SK-N-SH (cell line): ENCODE data around the gene EBF3. TPM values are rescaled to one million over a fixed set of nuclear protein-coding genes. Genes with fewer than 3 reads are reported as not detected.

Experiments
- CTCF ChIA-PET: fragments of 300-600, 350-600 bp; formaldehyde crosslinking; extraction: SDS; loops from one replicate; lab custom pipeline; 2021; lab: Yijun Ruan, JAX
- POLR2A ChIA-PET: fragments of 350-600 bp; sonication (Branson Sonifier 250); formaldehyde crosslinking; extraction: SDS; loops from one replicate; lab custom pipeline; 2020; ENCODE audit warnings: antibody characterized with exemption, inconsistent platforms; lab: Yijun Ruan, JAX
- DNase-seq: peaks from one replicate; pipeline ENCODE4 v3.0.0; 2012
- H2AFZ ChIP-seq: fragments of 200-600 bp; sonication (generic); 2 replicates; pipeline ENCODE4 v1.8.1; 2016; ENCODE audit warnings: antibody characterized with exemption, mild to moderate bottlenecking, low read depth
- H3F3A ChIP-seq: fragments of 200-600 bp; sonication (generic); replicated peaks from 2 replicates; pipeline ENCODE3; 2016; ENCODE audit warnings: antibody characterized with exemption, mild to moderate bottlenecking; ENCODE audit not compliant: insufficient read depth
- H3K27ac ChIP-seq, 2 experiments: fragments of 200-500 bp in 1 of 2; fragments of 200-600 bp in 1 of 2; sonication (Bioruptor generic) in 1 of 2; sonication (generic), shearing (Covaris generic) in 1 of 2; 2 replicates each; pipeline versions ENCODE4 v1.5.1 to v1.6.1; 2014 to 2016; ENCODE audit warnings: low read depth in 2 of 2, inconsistent platforms in 1 of 2, low read length in 1 of 2, mild to moderate bottlenecking in 1 of 2, mixed read lengths in 1 of 2
- H3K27me3 ChIP-seq: fragments of 200-600 bp; sonication (generic), shearing (Covaris generic); 2 replicates; pipeline ENCODE4 v1.6.1; 2016; ENCODE audit warnings: mixed run types; ENCODE audit not compliant: insufficient read depth
- H3K36me3 ChIP-seq, 2 experiments: fragments of 200-500 bp in 1 of 2; fragments of 200-600 bp in 1 of 2; sonication (Bioruptor generic) in 1 of 2; sonication (generic) in 1 of 2; replicated peaks in 1 of 2; 2 replicates each; pipeline versions ENCODE3 to v1.5.1; 2014 to 2016; ENCODE audit warnings: low read length in 1 of 2, mild to moderate bottlenecking in 1 of 2; ENCODE audit not compliant: insufficient read depth in 2 of 2, control insufficient read depth in 1 of 2
- H3K4me1 ChIP-seq, 2 experiments: fragments of 200-500 bp in 1 of 2; fragments of 200-600 bp in 1 of 2; sonication (Bioruptor generic) in 1 of 2; sonication (generic), shearing (Covaris generic) in 1 of 2; 2 replicates each; pipeline versions ENCODE4 v1.5.1 to v1.6.1; 2014 to 2016; ENCODE audit warnings: low read depth in 1 of 2, low read length in 1 of 2, mixed run types in 1 of 2; ENCODE audit not compliant: insufficient read depth in 2 of 2, control insufficient read depth in 1 of 2
- H3K4me2 ChIP-seq: fragments of 200-600 bp; sonication (generic), shearing (Covaris generic); 2 replicates; pipeline ENCODE4 v1.6.1; 2017; ENCODE audit warnings: mixed run types
- H3K4me3 ChIP-seq, 2 experiments: fragments of 200-500 bp in 1 of 2; fragments of 200-600 bp in 1 of 2; sonication (Bioruptor generic) in 1 of 2; sonication (generic), shearing (Covaris generic) in 1 of 2; 2 replicates each; pipeline versions ENCODE4 v1.5.1 to v1.8.1; 2014 to 2016; ENCODE audit warnings: low read depth in 2 of 2, inconsistent platforms in 1 of 2, low read length in 1 of 2, mild to moderate bottlenecking in 1 of 2, mixed read lengths in 1 of 2, moderate library complexity in 1 of 2
- H3K79me2 ChIP-seq: fragments of 200-600 bp; sonication (generic); 2 replicates; pipeline ENCODE4 v1.8.1; 2017; ENCODE audit warnings: mild to moderate bottlenecking; ENCODE audit not compliant: insufficient read depth
- H3K9ac ChIP-seq: fragments of 200-600 bp; sonication (generic); 2 replicates; pipeline ENCODE4 v1.6.1; 2017; ENCODE audit warnings: mixed run types
- H3K9me2 ChIP-seq: fragments of 200-600 bp; sonication (generic); 2 replicates; pipeline ENCODE4 v1.6.1; 2017; ENCODE audit warnings: mixed run types
- H3K9me3 ChIP-seq: fragments of 200-600 bp; sonication (generic); 2 replicates; pipeline ENCODE4 v1.6.1; 2017; ENCODE audit warnings: mixed run types, mild to moderate bottlenecking, moderate library complexity
- H4K20me1 ChIP-seq: fragments of 200-600 bp; sonication (generic); 2 replicates; pipeline ENCODE4 v1.6.1; 2017; ENCODE audit warnings: mild to moderate bottlenecking, mixed run types; ENCODE audit not compliant: insufficient read depth
- CHD2 ChIP-seq: fragments of 150-350 bp; IDR thresholded peaks from 2 replicates; pipeline ENCODE4 v1.6.1; 2018; ENCODE audit warnings: low read length; ENCODE audit not compliant: partially characterized antibody
- EP300 ChIP-seq, 2 experiments: IDR thresholded peaks; 2 replicates each; pipeline versions ENCODE4 v1.4.0 to v1.6.1; 2012; ENCODE audit warnings: borderline replicate concordance in 1 of 2, low read depth in 1 of 2, low read length in 1 of 2
- EZH2phosphoT487 ChIP-seq: fragments of 200-600 bp; sonication (generic); IDR thresholded peaks from 2 replicates; pipeline ENCODE4 v1.6.1; 2017; ENCODE audit warnings: low read depth, mixed run types, mild to moderate bottlenecking, antibody characterized with exemption, moderate library complexity, borderline replicate concordance
- FOXJ3 ChIP-seq: sonication (generic); formaldehyde crosslinking; IDR thresholded peaks from 2 replicates; pipeline ENCODE4 v1.5.1; 2020; ENCODE audit warnings: mild to moderate bottlenecking, missing genetic modification reagents
- GATA2 ChIP-seq: sonication (generic); formaldehyde crosslinking; IDR thresholded peaks from 2 replicates; pipeline ENCODE4 v1.5.0; 2020; ENCODE audit warnings: mild to moderate bottlenecking, missing genetic modification reagents
- MEF2A ChIP-seq: IDR thresholded peaks from 2 replicates; pipeline ENCODE4 v1.4.0; 2012; ENCODE audit warnings: low read depth, borderline replicate concordance
- NFIC ChIP-seq: IDR thresholded peaks from 2 replicates; pipeline ENCODE4 v1.4.0; 2012; ENCODE audit warnings: borderline replicate concordance
- NRF1 ChIP-seq: IDR thresholded peaks from 2 replicates; pipeline ENCODE4 v1.6.1; 2012; ENCODE audit warnings: low read depth, mild to moderate bottlenecking, low read length
- RAD21 ChIP-seq: IDR thresholded peaks from 2 replicates; pipeline ENCODE4 v1.6.1; 2012; ENCODE audit warnings: mild to moderate bottlenecking, low read length
- RFX5 ChIP-seq: IDR thresholded peaks from 2 replicates; pipeline ENCODE4 v1.6.1; 2012; ENCODE audit warnings: mild to moderate bottlenecking, improper control_type of control experiment, low read length
- SIN3A ChIP-seq: IDR thresholded peaks from 2 replicates; pipeline ENCODE4 v1.6.1; 2012; ENCODE audit warnings: low read depth, mild to moderate bottlenecking, low read length, moderate library complexity, borderline replicate concordance
- SMC3 ChIP-seq: IDR thresholded peaks from 2 replicates; pipeline ENCODE4 v1.6.1; 2012; ENCODE audit warnings: low read depth, low read length, improper control_type of control experiment
- TAF1 ChIP-seq: IDR thresholded peaks from 2 replicates; pipeline ENCODE4 v1.6.1; 2012; ENCODE audit warnings: low read depth, mild to moderate bottlenecking, low read length, moderate library complexity, borderline replicate concordance
- TEAD4 ChIP-seq: IDR thresholded peaks from 2 replicates; pipeline ENCODE4 v1.4.0; 2012; ENCODE audit warnings: mild to moderate bottlenecking, borderline replicate concordance; ENCODE audit not compliant: insufficient read depth
- YY1 ChIP-seq: IDR thresholded peaks from 2 replicates; pipeline ENCODE4 v1.4.0; 2012; ENCODE audit warnings: low read depth, mild to moderate bottlenecking
- WGBS: methylation state at CpG from one replicate; pipeline ENCODE4 v1.1.6; 2017; ENCODE audit warnings: low lambda C conversion rate; 5-methylcytosine and 5-hydroxymethylcytosine counted together
- polyA plus RNA-seq, 3 experiments: library from polyadenylated mRNA; depleted of rRNA; stranded (reverse); fragments of >200 nt; gene quantifications; 2 replicates each; pipeline ENCODE4 v1.2.3, GENCODE V29; 2012
- TF ChIP-seq, protein P1 (sequence below): IDR thresholded peaks from 2 replicates; pipeline ENCODE4 v1.4.0; 2012; ENCODE audit warnings: low read depth, borderline replicate concordance
- TF ChIP-seq, protein P2 (sequence below): IDR thresholded peaks from 2 replicates; pipeline ENCODE4; 2012
- TF ChIP-seq, protein P3 (sequence below): fragments of 150-350 bp; IDR thresholded peaks from 2 replicates; pipeline ENCODE4 v1.6.1; 2016; ENCODE audit warnings: mild to moderate bottlenecking, low read depth, low read length
- TF ChIP-seq, protein P4 (sequence below): fragments of 150-350 bp; IDR thresholded peaks from 2 replicates; pipeline ENCODE4 v1.6.1; 2017; ENCODE audit warnings: antibody characterized with exemption, low read length, low read depth, borderline replicate concordance

Gene EBF3
- polyA plus RNA-seq, 1 of the 3 experiments (the other 2 are of a cell fraction): not detected

DNA sequence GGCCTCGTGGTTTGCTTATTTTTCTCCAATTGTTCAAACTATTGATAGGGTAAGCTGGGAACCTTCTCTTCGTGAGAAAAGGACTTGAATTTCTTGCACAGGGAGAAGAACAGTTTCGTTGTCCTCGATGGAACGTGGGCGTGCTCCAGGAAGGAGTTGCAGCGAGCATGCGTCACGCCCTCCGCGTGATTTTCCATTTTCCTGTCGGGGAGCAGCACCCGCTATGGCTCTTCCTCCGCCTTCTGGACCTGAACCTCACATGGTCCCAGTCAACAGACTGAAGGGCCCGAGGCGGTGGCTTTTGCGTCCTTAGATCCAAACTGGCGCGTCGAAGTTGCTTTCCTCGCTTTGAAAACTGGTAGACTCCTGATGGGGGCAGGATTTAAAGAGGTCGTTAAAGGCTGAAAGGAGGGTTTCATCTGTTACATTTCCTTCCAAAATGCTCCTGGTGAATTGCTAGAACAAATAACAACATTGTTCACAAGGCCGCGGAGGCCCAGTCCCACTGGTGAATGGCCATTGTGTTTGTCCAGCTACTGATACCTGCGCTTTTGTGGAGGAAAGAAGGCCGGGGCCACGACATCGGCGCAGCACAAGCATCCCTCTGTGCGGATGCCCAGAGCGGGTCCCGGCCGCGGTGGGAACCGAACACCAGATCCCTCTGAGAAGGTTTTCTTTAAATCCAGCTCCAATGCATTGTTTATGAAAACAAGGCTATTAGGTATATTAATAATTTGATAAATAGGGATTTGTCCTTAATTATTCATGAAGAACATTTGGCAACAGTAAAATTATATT is 75.9 kb downstream of the EBF3 start:
- TF ChIP-seq RAD21: no peak
- no peak for TF ChIP-seq RFX5
- no peak for TF ChIP-seq CHD2
- no peak for TF ChIP-seq TEAD4
- no peak for TF ChIP-seq FOXJ3
- no peak for TF ChIP-seq NRF1
- TF ChIP-seq, protein P1, sequence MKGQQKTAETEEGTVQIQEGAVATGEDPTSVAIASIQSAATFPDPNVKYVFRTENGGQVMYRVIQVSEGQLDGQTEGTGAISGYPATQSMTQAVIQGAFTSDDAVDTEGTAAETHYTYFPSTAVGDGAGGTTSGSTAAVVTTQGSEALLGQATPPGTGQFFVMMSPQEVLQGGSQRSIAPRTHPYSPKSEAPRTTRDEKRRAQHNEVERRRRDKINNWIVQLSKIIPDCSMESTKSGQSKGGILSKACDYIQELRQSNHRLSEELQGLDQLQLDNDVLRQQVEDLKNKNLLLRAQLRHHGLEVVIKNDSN: no peak
- no peak for TF ChIP-seq MEF2A
- TF ChIP-seq EP300 (IDR thresholded peaks at IDR 0.05; ENCODE audit: borderline replicate concordance in 1 of 2, low read depth in 1 of 2, low read length in 1 of 2): no peak
- no peak for TF ChIP-seq TAF1
- TF ChIP-seq, protein P2, sequence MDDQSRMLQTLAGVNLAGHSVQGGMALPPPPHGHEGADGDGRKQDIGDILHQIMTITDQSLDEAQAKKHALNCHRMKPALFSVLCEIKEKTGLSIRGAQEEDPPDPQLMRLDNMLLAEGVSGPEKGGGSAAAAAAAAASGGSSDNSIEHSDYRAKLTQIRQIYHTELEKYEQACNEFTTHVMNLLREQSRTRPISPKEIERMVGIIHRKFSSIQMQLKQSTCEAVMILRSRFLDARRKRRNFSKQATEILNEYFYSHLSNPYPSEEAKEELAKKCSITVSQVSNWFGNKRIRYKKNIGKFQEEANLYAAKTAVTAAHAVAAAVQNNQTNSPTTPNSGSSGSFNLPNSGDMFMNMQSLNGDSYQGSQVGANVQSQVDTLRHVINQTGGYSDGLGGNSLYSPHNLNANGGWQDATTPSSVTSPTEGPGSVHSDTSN: no peak
- no peak for TF ChIP-seq SMC3
- H3K27ac ChIP-seq: no peak overlapping the region
- DNase-seq: no peak
- ChIA-PET CTCF (interaction anchor here (0.6 to 5.0 kb wide), 25 partner anchors 7 to 1620 kb away, joined by 3 to 38 read pairs (median 5); no protein-coding TSS in a partner anchor), POLR2A (no interaction called here)
- H3K79me2 ChIP-seq: no peaks in the 10 kb centered on the region
- no peaks in the 10 kb centered on the region for H3F3A ChIP-seq
- H3K27me3 ChIP-seq: no peaks in the 10 kb centered on the region
- no peak overlapping the region for H3K4me2 ChIP-seq
- H3K4me3 ChIP-seq: no peak overlapping the region
- H2AFZ ChIP-seq: no peak overlapping the region
- H3K9me2 ChIP-seq: no peaks in the 10 kb centered on the region
- no peaks in the 10 kb centered on the region for H4K20me1 ChIP-seq
- no peaks in the 10 kb centered on the region for H3K9me3 ChIP-seq
- no peaks in the 10 kb centered on the region for H3K36me3 ChIP-seq
- WGBS: 80% methylated on average over 35 of the region's 35 CpGs
- peaks cover 0 to 8% of the 10 kb centered on the region in 2 experiments; a peak in 3 of 4 replicates for H3K4me1 ChIP-seq
- H3K9ac ChIP-seq: no peak overlapping the region

DNA sequence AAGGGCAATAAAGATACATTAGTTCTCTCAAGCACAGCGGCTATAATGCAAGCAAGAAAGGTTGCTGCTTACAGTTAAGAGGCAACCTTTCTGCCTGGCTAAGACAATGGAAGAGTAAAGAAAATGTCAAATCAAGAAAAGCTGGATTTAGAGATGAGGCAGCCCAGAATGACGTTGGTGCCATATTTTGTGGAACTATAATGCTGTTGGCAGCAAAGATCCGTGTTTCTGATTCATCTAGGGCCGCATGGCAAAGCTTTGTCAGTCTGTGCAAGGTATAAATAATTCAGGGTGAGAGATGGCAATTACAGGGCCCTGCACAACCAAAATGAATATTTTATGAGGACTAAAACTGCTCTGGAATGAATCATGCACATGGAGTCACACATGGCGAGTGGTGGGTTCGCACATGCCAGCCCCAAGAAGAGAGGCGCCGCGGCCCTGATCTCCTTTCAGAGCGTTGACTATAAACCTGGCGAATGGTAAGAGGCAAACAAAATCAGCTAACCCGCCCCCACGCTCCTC is 76.6 kb downstream of the EBF3 start:
- H3K79me2 ChIP-seq: no peaks in the 10 kb centered on the region

More for the DNA sequence above, 76.6 kb downstream of the EBF3 start:
- no peak for DNase-seq
- ChIA-PET CTCF (interaction anchor here (2.3 to 2.8 kb wide), 3 partner anchors 13 to 82 kb away, joined by 9 to 35 read pairs (median 18); no protein-coding TSS in a partner anchor), POLR2A (no interaction called here)
- Histone ChIP-seq H3K4me1 (peaks cover 0 to 4% of the 10 kb centered on the region in 2 experiments; a peak in 1 of 4 replicates), H3K9me2 (no peaks in the 10 kb centered on the region), H3F3A (no peaks in the 10 kb centered on the region), H3K9ac (no peak overlapping the region), H4K20me1 (no peaks in the 10 kb centered on the region), H2AFZ (no peak overlapping the region), H3K9me3 (no peaks in the 10 kb centered on the region), H3K4me2 (no peak overlapping the region), H3K27ac (no peak overlapping the region), H3K4me3 (no peak overlapping the region), H3K27me3 (no peaks in the 10 kb centered on the region), H3K36me3 (no peaks in the 10 kb centered on the region)
- 47% methylated on average over 13 of the region's 13 CpGs for WGBS
- TF ChIP-seq SMC3 (no peak), SIN3A (no peak), YY1 (no peak), RAD21 (no peak), GATA2 (CRISPR knock-in tag) (no peak), RFX5 (no peak), EZH2phosphoT487 (no peak), EP300 (IDR thresholded peaks at IDR 0.05; ENCODE audit: borderline replicate concordance in 1 of 2, low read depth in 1 of 2, low read length in 1 of 2) (no peak), MEF2A (no peak), CHD2 (no peak), NFIC (no peak)
- TF ChIP-seq, protein P3, sequence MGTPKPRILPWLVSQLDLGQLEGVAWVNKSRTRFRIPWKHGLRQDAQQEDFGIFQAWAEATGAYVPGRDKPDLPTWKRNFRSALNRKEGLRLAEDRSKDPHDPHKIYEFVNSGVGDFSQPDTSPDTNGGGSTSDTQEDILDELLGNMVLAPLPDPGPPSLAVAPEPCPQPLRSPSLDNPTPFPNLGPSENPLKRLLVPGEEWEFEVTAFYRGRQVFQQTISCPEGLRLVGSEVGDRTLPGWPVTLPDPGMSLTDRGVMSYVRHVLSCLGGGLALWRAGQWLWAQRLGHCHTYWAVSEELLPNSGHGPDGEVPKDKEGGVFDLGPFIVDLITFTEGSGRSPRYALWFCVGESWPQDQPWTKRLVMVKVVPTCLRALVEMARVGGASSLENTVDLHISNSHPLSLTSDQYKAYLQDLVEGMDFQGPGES: no peak
- TF ChIP-seq, protein P2: no peak
- TF ChIP-seq, protein P4, sequence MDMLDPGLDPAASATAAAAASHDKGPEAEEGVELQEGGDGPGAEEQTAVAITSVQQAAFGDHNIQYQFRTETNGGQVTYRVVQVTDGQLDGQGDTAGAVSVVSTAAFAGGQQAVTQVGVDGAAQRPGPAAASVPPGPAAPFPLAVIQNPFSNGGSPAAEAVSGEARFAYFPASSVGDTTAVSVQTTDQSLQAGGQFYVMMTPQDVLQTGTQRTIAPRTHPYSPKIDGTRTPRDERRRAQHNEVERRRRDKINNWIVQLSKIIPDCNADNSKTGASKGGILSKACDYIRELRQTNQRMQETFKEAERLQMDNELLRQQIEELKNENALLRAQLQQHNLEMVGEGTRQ: no peak
